GM21737 (cell line): Measurements from ENCODE around the gene BCL2.
A peak's percentile ranks its signal among the peaks of the same experiment; 100 is the strongest.
"Not testable (repeated sequence)": the region's sequence is repeated elsewhere in the genome, so short reads cannot be mapped to it uniquely, and the experiment has no call there.

Source experiments
- ATAC-seq: cut with Tn5 transposase; IDR thresholded peaks from one replicate; pipeline ENCODE4 v1.9.1; 2021; ENCODE audit warnings: mild to moderate bottlenecking, moderate library complexity; ENCODE audit not compliant: unreplicated experiment

The BCL2 gene

DNA sequence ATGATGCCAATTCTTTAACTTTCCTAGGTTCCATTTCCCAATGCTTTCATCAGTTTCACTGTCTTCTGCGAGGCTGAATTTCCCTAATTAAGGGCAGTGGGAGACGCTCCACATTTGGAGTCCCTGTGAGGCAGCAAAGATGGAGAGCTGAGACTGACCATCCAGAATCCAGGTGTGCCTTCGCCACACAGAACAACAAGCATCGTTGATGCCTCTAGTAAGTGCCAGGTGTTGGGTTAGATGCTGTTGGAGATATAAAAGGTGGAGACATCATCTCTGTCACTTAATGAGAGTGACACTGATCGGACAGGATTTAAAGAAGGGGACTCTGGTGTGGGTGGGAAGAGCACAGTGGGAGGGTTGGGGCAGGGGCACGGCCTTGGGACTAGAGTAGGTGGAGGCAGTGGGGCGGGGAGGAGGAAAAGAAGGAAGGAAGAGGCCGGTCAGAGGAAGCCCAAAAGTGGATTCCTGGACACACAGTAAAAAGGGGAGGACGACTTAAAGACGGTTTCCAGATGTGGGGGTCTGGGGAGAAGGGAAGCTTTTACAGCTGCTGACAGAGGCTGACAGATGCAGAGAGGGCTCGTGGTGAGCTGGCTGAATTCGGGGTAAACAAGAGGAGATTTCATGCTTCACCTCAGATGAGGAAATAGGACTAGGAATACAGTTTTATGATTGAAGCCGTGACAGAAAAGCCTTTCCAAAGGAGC lies 113.0 kb downstream of the BCL2 start:
- no peak for ATAC-seq

DNA sequence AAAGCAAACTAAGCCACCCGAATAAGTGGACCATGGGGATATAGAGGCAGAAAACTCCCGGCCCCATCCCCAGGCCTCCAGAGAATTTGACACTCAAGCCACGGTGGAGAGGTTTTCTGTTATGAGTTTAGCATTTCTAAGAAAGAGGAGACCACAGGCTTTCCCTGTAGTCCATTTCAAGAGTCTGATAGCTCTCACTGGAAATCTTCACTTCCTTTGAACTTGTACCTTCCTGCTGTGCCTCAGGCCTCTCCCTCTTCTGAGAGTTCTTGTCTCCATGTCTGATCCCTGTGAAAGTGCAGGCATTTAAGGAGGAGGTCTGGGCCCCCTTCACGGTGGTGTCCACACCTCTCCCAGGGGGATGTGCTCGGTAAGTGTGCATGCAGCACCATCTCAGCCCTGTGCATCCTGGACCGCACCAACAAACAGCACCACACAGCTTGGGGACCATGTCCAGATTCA lies 113.7 kb downstream of the BCL2 start:
- no peak for ATAC-seq

DNA sequence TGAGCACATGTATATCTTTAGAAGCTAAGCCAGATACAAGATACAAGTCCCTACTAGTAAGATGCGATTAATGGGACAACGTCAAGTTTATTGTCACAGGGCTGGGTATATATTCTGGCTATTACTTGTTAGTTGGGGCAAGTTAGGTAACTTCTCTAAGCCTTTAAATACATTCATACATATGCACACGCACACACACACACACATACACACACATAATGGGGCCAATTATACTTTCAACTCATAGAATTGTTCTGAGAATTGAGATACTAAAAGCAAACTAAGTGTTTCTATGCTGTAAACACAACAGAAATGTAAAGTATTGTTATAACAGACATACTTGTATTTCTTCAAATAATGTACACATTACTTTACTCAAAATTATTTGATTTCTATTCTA lies 116.1 kb downstream of the BCL2 start:
- no peak for ATAC-seq

DNA sequence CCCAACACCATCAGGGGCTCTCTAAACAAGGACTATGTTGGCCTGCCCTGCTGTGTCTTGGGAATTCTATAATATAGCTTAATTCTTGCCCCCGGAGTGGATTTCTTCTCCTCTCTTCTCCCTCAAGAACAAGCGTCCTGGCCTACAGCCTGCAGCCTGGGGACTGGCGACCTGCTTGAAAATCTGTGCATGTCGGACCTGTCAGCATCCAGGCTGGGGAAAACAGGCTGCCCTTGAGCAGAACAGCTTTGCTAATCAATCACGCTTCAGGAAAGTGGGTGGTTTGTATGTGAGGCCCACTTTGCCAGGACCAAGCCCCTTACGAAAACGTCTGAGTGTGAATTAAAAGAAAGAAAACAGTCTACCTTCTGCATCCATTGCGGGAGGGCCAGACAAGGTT lies 116.7 kb downstream of the BCL2 start:
- no peak for ATAC-seq

DNA sequence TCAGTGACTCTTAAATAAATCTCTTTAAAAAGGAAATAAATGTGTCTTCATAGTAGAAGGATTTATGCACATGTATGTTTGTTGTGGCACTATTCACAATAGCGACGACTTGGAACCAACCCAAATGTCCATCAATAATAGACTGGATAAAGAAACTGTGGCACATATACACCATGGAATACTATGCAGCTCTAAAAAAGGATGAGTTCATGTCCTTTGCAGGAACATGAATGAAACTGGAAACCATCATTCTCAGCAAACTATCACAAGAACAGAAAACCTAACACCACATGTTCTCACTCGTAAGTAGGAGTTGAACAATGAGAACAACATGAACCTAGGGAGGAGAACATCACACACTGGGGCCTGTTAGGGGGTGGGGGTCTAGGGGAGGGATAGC lies 118.1 kb downstream of the BCL2 start:
- not testable (repeated sequence) for ATAC-seq

DNA sequence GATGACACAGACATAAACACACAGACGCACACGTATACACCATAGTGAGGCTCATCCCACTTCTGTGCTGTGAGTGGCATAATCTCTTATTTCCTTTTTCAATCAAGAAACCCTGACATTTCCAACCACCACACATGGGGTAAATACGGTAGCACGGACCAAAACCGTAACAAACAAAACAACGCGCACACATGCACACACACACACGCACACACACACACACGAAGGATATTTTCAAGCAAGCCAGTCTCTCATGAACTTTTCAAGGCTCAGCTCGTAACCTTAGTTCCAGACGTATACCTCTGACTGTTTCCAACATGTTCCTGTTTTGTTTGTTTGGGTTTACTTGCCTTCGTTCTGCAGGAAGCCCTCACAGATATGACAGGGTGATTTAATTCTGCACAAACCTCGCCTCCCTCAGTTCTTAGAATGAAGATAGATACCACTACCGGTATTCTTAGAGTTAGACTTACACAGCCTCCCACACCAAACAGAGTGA lies 119.8 kb downstream of the BCL2 start:
- no peak for ATAC-seq

DNA sequence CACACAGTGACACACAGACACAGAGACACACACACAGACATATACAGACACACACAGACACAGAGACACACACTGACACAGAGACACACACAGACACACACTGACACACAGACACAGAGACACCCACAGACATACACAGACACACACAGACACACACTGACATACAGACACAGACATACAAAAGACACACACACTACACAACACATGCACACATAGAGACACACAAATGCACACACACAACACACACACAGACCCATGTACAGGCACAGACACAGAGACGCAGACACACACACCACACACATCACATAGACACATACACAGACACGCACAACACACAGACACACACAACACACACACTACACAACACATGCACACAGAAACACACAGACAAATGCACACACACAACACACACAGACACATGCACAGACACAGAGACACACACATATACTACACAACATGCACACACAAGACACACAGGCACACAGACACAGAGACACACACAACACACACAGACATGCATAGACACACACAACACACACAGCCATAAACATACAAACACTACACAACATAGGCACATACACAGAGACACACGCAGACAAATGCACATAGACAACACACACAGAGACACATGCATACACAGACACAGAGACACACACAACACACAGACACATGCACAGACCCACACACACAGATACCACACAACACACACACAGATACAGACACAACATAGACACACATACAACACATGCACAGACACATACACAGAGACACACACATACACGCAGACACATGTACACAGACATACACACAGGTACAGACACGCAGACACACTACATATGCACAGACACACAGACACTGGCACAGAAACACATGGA lies 120.5 kb downstream of the BCL2 start:
- no peak for ATAC-seq

DNA sequence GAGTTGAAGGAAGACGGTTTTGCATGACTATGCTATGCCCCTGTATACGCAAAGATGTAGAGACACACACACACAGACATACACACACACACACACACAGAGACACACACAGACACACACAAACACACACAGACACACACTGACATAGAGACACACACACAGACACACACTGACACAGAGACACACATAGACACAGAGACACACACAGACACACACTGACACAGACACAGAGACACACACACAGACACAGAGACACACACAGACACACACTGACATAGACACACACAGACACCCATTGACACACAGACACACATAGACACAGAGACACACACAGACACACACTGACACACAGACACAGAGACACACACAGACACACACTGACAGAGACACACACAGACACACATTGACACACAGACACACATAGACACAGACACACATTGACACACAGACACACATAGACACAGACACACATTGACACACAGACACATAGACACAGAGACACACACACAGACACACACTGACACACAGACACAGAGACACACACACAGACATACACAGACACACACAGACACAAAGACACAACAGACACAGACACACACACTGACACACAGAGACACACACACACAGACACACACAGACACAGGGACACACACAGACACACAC lies 121.3 kb downstream of the BCL2 start:
- ATAC-seq, result no peak

DNA sequence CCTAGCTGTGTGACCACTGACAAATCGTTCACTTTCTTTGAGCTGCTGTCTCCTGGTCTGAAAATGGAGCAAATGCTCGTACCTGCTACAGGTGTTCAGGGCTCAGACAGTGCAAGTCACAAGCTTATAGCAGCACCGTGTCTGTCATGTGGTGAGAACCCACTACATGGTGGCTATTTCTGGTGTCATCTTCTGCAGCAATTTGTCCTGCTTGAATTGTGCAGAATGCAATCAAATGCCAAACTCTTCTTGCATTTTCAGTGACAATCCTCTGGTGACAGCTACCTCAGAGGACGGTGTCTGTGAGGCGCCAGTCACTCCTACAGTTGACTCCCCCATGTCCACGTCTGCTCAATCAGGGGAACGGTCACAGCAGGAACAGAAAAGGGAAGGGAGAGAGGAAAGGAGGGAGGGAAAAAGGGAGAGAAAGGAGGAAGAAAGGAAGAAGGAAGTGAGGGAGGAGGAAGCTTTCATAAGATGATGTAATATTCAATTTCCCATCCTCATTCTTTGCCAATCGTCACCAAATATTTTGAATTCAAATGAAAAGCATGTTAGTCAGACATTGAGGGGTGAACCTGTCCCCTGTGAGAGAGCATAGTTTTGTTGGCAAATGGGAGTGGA lies 122.2 kb downstream of the BCL2 start:
- ATAC-seq, result no peak

DNA sequence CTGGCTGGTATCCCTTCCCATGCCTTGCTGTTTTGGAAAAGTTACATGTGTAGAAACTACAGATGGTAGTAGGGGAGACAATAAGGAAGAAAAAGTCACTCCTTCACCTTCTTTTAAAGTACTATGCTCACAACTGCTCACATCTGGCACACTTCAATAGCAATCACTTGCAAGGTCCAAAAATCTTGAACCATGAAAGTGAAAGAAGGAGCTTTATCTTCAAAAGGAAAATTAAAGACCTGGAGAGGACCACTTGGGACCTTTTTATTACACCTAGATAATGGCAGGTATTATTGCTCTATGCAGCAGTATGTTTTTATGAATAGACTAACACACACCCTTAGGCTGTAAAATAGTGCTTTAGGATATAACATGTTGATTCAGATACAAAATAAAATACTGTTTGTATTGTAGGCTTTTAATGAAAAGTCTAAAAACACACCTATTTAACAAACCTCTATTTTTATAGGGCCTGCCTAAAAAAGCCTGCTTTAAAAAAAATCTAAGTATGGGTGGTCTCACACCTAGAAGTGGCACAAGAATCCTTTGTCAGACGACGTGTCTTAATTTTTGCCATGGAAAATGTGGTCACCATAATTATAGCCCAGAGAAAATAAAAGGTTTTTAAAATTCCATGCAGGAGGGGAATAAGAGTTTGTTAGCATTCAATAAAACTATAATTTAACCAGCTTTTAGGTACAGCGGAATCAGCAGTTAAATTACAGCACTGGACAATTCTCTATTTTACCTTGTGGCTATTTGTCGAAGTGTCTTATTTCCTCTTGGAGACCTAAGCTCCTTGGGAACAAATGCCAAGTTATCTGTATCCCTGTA lies 124.0 kb downstream of the BCL2 start:
- no peak for ATAC-seq

DNA sequence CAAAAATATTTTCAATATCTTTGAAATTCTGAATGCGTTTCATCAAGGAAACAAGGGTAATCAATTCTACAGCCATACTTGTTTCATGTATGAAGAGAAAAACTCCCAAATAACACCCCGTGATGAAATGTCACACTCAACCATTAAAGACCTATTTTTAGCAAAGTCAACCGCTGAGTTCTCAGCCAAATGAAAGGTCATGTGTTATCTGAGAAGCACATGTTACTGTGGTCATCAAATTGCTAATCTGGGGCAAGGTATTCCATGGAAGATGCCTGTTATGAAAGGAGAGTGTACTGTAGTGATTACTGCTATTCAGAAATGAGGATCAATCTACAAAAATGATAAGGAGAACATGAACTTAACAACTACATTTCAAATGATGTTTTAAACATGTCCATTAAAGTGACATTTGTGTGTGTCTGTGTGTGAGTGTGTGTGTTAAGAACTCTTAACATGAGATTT lies 126.7 kb downstream of the BCL2 start:
- peak; percentile 51 for ATAC-seq

DNA sequence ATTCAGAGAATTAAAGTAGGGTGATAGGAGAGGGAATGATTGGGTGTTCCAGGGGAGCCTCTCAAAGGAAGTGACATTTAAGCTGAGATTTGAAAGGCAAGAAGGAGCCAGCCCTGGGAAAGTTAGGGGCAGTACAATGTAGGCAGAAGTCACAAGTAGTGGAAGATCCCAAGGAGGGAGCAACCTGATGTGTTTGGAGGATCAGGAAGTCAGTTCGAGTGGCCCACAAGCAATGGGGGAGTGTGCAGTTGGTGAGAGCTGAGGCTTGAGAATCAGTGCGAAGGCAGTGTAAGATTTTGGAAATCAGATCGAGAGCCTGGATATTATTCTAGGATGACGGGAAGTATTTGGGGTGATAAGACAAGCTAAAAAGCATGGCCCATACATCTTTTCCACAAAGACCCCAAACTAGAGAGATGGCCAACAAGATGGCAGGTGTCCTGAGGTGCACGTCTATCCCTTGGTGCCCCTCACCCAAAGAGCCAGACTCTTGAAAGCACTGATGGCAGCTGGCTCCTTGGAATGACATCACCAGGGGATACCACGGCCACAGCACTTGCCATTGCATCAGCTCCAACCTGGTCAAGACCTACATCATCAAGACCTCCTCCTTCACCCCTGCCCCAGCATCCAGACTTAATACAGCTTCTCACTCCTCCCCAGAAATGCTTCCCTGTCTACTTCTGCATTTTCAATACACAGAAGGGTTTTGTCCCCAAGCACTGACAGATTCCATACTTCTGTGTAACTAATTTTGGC lies 127.3 kb downstream of the BCL2 start:
- ATAC-seq, result peak; percentile 17

DNA sequence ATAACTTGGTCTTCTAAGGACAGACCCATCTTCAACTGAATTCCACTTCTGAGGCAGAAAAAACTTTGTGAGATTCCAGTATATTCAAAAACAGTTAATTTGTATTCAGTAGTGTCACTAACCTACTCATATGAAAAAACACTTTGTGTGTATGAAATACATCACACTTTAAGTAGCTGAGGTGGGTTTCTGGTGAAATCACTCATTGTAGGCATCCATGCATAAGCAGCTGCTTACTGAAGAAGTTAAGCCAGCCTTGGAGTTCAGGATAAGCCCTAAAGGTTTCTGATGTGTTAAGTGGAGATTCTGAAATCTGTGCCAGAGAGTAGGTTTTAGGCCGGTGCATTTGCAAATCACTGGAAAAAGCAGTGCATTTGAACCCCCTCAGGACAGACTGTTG lies 128.2 kb downstream of the BCL2 start:
- ATAC-seq, result no peak

DNA sequence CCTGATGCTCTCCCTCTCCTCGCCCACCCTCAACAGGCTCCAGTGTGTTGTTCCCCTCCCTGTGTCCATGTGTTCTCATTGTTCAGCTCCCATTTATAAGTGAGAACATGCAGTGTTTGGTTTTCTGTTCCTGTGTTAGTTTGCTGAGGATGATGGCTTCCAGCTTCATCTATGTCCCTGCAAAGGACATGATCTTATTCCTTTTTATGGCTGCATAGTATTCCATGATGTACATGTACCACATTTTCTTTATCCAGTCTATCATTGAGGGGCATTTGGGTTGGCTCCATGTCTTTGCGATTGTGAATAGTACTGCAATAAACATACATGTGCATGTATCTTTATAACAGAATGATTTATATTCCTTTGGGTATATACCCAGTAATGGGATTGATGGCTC lies 128.7 kb downstream of the BCL2 start:
- ATAC-seq, result not testable (repeated sequence)

DNA sequence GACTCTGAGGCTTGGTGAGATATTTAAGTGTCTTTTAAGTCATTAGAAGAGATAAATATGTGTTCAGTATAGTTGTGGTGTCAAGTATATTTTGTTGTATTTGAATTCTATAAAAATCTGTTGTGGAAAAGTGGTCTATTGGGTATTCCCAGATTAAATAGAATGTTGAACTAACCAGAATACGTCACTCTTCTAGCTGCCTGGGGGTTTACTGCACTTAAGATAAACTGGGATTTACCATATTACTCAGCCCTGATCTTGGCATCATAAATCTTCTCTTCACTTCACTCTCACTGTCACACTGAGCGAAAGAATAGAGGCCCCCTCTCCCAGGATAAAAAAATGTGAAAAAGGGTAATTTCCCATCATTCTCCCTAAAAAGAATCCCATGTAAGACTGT lies 129.8 kb downstream of the BCL2 start:
- no peak for ATAC-seq

DNA sequence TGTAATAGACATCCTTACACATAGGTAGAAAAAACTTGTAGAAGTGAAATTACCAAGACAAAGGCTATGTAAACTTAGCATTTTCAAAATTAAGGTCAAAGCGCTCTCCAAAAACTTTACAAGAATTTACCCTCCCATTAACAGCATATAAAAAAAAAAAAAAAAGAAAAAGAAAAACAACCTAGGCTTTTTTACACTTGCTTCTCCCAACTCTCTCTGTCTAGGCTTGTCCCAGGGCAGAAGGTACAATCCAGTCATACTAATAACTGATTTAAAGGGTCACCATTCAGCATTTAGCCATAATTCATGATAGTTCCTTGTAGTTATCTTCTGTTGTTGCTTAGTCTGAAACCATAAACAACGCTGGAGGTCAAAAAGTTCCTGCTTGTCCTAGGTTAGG lies 130.5 kb downstream of the BCL2 start:
- no peak for ATAC-seq

DNA sequence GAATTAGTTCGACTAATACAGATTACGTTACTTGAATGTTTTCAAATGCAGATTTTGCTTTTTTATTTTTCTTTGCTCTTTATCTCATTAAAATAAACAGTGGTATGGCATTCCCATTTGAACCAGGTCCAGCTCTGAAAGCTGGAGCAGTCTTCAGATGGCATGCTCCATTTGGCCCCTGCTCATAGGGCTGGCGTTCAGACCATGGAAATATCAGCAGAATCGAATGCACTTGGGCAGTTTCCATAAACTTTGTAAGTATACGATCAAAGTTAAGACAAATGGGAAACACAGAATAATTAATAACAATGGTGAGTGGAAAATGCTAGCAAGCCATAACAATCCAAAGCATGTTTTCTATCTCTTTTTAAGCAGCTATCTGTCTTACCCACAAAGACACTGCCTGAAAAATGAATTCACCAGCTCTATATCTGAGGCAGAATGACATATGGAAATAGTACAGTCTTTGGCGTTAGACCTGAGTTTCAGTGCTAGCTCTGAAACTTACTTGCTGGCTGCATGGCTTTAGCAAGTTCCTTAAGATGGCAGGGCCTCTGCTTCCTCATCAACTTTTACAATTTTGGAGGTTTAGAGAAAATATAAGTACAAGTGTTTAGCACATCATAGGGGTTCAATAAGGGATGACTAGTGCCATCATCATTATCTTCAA lies 131.6 kb downstream of the BCL2 start:
- ATAC-seq, result no peak

DNA sequence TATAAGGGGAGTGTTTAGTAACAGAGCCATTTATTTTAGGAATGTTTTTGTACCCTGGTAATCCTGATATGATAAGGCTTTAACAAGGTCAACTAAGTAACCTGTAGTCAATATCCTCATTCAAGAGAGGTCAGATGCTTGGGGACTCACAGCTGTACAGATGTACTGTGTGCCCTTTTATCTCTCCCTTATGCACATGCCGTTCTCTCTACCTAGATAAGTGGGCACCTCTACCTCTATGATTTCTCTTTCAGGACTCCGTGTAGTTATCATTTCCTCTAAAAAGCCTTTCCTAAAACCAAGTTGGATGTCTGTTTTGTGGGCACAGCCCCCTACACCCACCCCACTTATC lies 132.4 kb downstream of the BCL2 start:
- ATAC-seq, result no peak
